Amniotic stem cell (primary cell): ENCODE data around the gene AMBRA1.
A peak's percentile ranks its signal among the peaks of the same experiment; 100 is the strongest.

Experiments
- DNase-seq: peaks from one replicate; lab custom pipeline; 2025; lab: John Stamatoyannopoulos, UW

The AMBRA1 gene

GRCh38 chr11:46393759-46394158, 200.1 kb downstream of the AMBRA1 start:
- no peak for DNase-seq

GRCh38 chr11:46393231-46393616, 200.6 kb downstream of the AMBRA1 start:
- no peak for DNase-seq

GRCh38 chr11:46392421-46393230, 201.2 kb downstream of the AMBRA1 start:
- peak; percentile 76 for DNase-seq

GRCh38 chr11:46391578-46392420, 202.0 kb downstream of the AMBRA1 start, which contains the start of gene CHRM4:
TSS of gene CHRM4 (minus strand) at chr11:46391776. CDS start at chr11:46386557, 5,219 bp downstream.
- no peak for DNase-seq

GRCh38 chr11:46391186-46391577, 202.6 kb downstream of the AMBRA1 start:
- no peak for DNase-seq

- DNase-seq = no peak
Measured at GRCh38 chr11:46390331-46391171, 203.3 kb downstream of the AMBRA1 start.

- no peak for DNase-seq
Measured at GRCh38 chr11:46389450-46390330, 204.1 kb downstream of the AMBRA1 start.

- no peak for DNase-seq
Measured at GRCh38 chr11:46388619-46389449, 205.0 kb downstream of the AMBRA1 start.

GRCh38 chr11:46387919-46388618, 205.8 kb downstream of the AMBRA1 start:
- DNase-seq = no peak

GRCh38 chr11:46387456-46387855, 206.4 kb downstream of the AMBRA1 start:
- no peak for DNase-seq

- DNase-seq = no peak
Measured at GRCh38 chr11:46386674-46387073, 207.1 kb downstream of the AMBRA1 start.

GRCh38 chr11:46386005-46386578, 207.7 kb downstream of the AMBRA1 start:
- DNase-seq = no peak

- DNase-seq = no peak
Measured at GRCh38 chr11:46385169-46386004, 208.4 kb downstream of the AMBRA1 start.

- no peak for DNase-seq
Measured at GRCh38 chr11:46383974-46384701, 209.7 kb downstream of the AMBRA1 start.

- no peak for DNase-seq
Measured at GRCh38 chr11:46383404-46383758, 210.4 kb downstream of the AMBRA1 start.

GRCh38 chr11:46382646-46383403, 211.0 kb downstream of the AMBRA1 start:
- DNase-seq = no peak
